H1 (cell line): ENCODE results near the gene GABPB2. TPM values are rescaled to one million over a fixed set of nuclear protein-coding genes. Genes with fewer than 3 reads are reported as not detected.
A peak's percentile ranks its signal among the peaks of the same experiment; 100 is the strongest.

Experiments
- CTCF ChIA-PET: fragments of 300-600 bp; sonication (Branson Sonifier 250); formaldehyde crosslinking; loops from one replicate; lab custom pipeline; 2021; ENCODE audit not compliant: partially characterized antibody; lab: Charles Lee
- POLR2A ChIA-PET: fragments of 300-600 bp; sonication (Branson Sonifier 250); formaldehyde crosslinking; loops from one replicate; lab custom pipeline; 2021; ENCODE audit warnings: inconsistent platforms; ENCODE audit not compliant: partially characterized antibody; lab: Charles Lee
- DNase-seq, 2 experiments: peaks; one replicate each; pipeline versions ENCODE4 v3.0.0 to v3.0.0-alpha.2; 2010 to 2022; ENCODE audit warnings: low spot score in 2 of 2, low read depth in 1 of 2, mixed read lengths in 1 of 2
- FAIRE-seq: peaks from 2 replicates; lab custom pipeline; 2011; peaks lifted over from hg19 to GRCh38; lab: Jason Lieb, UNC
- H2AFZ ChIP-seq: 2 replicates; pipeline ENCODE4 v1.8.1; 2012; ENCODE audit warnings: low read length, inconsistent platforms
- H2AK5ac ChIP-seq: 2 replicates; pipeline ENCODE4 v1.6.1; 2013; ENCODE audit warnings: low read depth, low read length
- H2BK120ac ChIP-seq: replicated peaks from 2 replicates; pipeline ENCODE3; 2013; ENCODE audit warnings: low read depth, low read length, inconsistent platforms
- H2BK12ac ChIP-seq: 2 replicates; pipeline ENCODE4 v1.6.1; 2013; ENCODE audit warnings: low read depth, low read length
- H2BK15ac ChIP-seq: 2 replicates; pipeline ENCODE4 v1.6.1; 2013; ENCODE audit warnings: low read length
- H2BK20ac ChIP-seq: 2 replicates; pipeline ENCODE4 v1.6.1; 2013; ENCODE audit warnings: low read length
- H2BK5ac ChIP-seq: 2 replicates; pipeline ENCODE4 v1.6.1; 2013; ENCODE audit warnings: low read depth, low read length
- H3K14ac ChIP-seq: 2 replicates; pipeline ENCODE4 v1.6.1; 2013; ENCODE audit warnings: inconsistent platforms; ENCODE audit not compliant: insufficient read length
- H3K18ac ChIP-seq: 2 replicates; pipeline ENCODE4 v1.6.1; 2013; ENCODE audit warnings: low read length; ENCODE audit errors: extremely low read depth
- H3K23ac ChIP-seq: 2 replicates; pipeline ENCODE4 v1.6.1; 2013; ENCODE audit warnings: inconsistent platforms; ENCODE audit not compliant: insufficient read length
- H3K23me2 ChIP-seq: 2 replicates; pipeline ENCODE4 v1.6.1; 2013; ENCODE audit warnings: low read depth, low read length
- H3K27ac ChIP-seq: 2 replicates; pipeline ENCODE4 v1.6.1; 2011; ENCODE audit warnings: low read depth, low read length, inconsistent platforms
- H3K27me3 ChIP-seq, 4 experiments: replicated peaks in 1 of 4; 1 replicate in 1 of 4; 2 replicates in 3 of 4; pipeline versions ENCODE4 v1.6.1 to v1.8.1; 2011 to 2013; ENCODE audit warnings: low read length in 3 of 4, mild to moderate bottlenecking in 3 of 4, inconsistent platforms in 2 of 4, mixed read lengths in 2 of 4, moderate library complexity in 1 of 4; ENCODE audit not compliant: control insufficient read depth in 3 of 4, insufficient read depth in 3 of 4; ENCODE audit errors: extremely low read depth in 1 of 4
- H3K36me3 ChIP-seq, 4 experiments: 2 replicates each; pipeline versions ENCODE4 v1.6.1 to v1.8.1; 2011 to 2013; ENCODE audit warnings: mild to moderate bottlenecking in 4 of 4, low read length in 3 of 4, moderate library complexity in 2 of 4, control low read depth in 1 of 4, inconsistent platforms in 1 of 4; ENCODE audit not compliant: insufficient read depth in 4 of 4, control insufficient read depth in 2 of 4
- H3K4ac ChIP-seq: replicated peaks from 2 replicates; pipeline ENCODE3; 2013; ENCODE audit warnings: low read length, low read depth, mixed read lengths, inconsistent platforms; ENCODE audit not compliant: insufficient read length
- H3K4me1 ChIP-seq, 4 experiments: replicated peaks in 1 of 4; 1 replicate in 1 of 4; 2 replicates in 3 of 4; pipeline versions ENCODE4 v1.6.1 to v1.8.1; 2011 to 2013; ENCODE audit warnings: low read length in 3 of 4, inconsistent platforms in 2 of 4, mixed read lengths in 1 of 4; ENCODE audit not compliant: insufficient read depth in 4 of 4, control insufficient read depth in 3 of 4
- H3K4me2 ChIP-seq, 2 experiments: 2 replicates each; pipeline versions ENCODE4 v1.6.1 to v1.8.1; 2011 to 2013; ENCODE audit warnings: low read depth in 2 of 2, low read length in 2 of 2, control low read depth in 1 of 2, inconsistent platforms in 1 of 2, mild to moderate bottlenecking in 1 of 2; ENCODE audit not compliant: insufficient read depth in 1 of 2
- H3K4me3 ChIP-seq, 4 experiments: fragments of 200-600, 300-600 bp in 1 of 4; sonication (generic), shearing (Covaris generic), sonication (Bioruptor Twin) in 1 of 4; 2 replicates each; pipeline versions ENCODE4 v1.5.1 to v1.8.1; 2011 to 2016; ENCODE audit warnings: low read length in 4 of 4, low read depth in 3 of 4, control low read depth in 2 of 4, inconsistent platforms in 2 of 4, mild to moderate bottlenecking in 2 of 4, mixed read lengths in 1 of 4, moderate library complexity in 1 of 4; ENCODE audit not compliant: insufficient read depth in 2 of 4; ENCODE audit errors: extremely low read depth in 1 of 4
- H3K56ac ChIP-seq: replicated peaks from 2 replicates; pipeline ENCODE3; 2013; ENCODE audit warnings: low read depth, mild to moderate bottlenecking, mixed read lengths, low read length, inconsistent platforms; ENCODE audit not compliant: insufficient read length
- H3K79me1 ChIP-seq: 2 replicates; pipeline ENCODE4 v1.6.1; 2013; ENCODE audit warnings: low read depth, low read length, control low read depth
- H3K79me2 ChIP-seq, 2 experiments: 2 replicates each; pipeline versions ENCODE4 v1.6.1 to v1.8.1; 2012 to 2013; ENCODE audit warnings: low read length in 2 of 2, mild to moderate bottlenecking in 2 of 2, inconsistent platforms in 1 of 2; ENCODE audit not compliant: insufficient read depth in 2 of 2, control insufficient read depth in 1 of 2
- H3K9ac ChIP-seq, 4 experiments: replicated peaks in 1 of 4; 1 replicate in 1 of 4; 2 replicates in 3 of 4; pipeline versions ENCODE4 v1.6.1 to v1.8.1; 2011 to 2013; ENCODE audit warnings: low read depth in 3 of 4, low read length in 3 of 4, control low read depth in 2 of 4, mild to moderate bottlenecking in 2 of 4, moderate library complexity in 2 of 4, inconsistent platforms in 1 of 4; ENCODE audit errors: extremely low read depth in 1 of 4
- H3K9me3 ChIP-seq, 2 experiments: 2 replicates each; pipeline versions ENCODE4 v1.6.1 to v1.8.1; 2012 to 2013; ENCODE audit warnings: mild to moderate bottlenecking in 2 of 2, moderate library complexity in 2 of 2, control low read depth in 1 of 2, inconsistent platforms in 1 of 2, low read depth in 1 of 2, low read length in 1 of 2, mixed read lengths in 1 of 2; ENCODE audit not compliant: insufficient read depth in 2 of 2
- H4K20me1 ChIP-seq, 2 experiments: replicated peaks in 1 of 2; 2 replicates each; pipeline versions ENCODE3 to v1.8.1; 2011 to 2013; ENCODE audit warnings: inconsistent platforms in 2 of 2, low read length in 2 of 2, mild to moderate bottlenecking in 1 of 2; ENCODE audit not compliant: insufficient read depth in 2 of 2, control insufficient read depth in 1 of 2
- H4K5ac ChIP-seq: 2 replicates; pipeline ENCODE4 v1.6.1; 2013; ENCODE audit warnings: low read length, low read depth, mixed read lengths, inconsistent platforms; ENCODE audit not compliant: insufficient read length
- H4K8ac ChIP-seq: 2 replicates; pipeline ENCODE4 v1.8.0; 2013; ENCODE audit warnings: mild to moderate bottlenecking, moderate library complexity, low read length, inconsistent platforms; ENCODE audit not compliant: insufficient read depth; ENCODE audit errors: extremely low read depth
- H4K91ac ChIP-seq: replicated peaks from 2 replicates; pipeline ENCODE3; 2013; ENCODE audit warnings: low read length, mixed read lengths, inconsistent platforms; ENCODE audit not compliant: insufficient read length
- CTCF ChIP-seq, 3 experiments: IDR thresholded peaks; 1 replicate in 2 of 3; 2 replicates in 1 of 3; pipeline versions ENCODE4 v1.5.1 to v1.6.1; 2011; ENCODE audit warnings: low read length in 3 of 3, mild to moderate bottlenecking in 3 of 3, inconsistent platforms in 2 of 3, low read depth in 1 of 3, moderate library complexity in 1 of 3; ENCODE audit not compliant: insufficient read depth in 1 of 3; ENCODE audit errors: control extremely low read depth in 1 of 3
- RAD21 ChIP-seq, 2 experiments: IDR thresholded peaks in 1 of 2; conservative IDR thresholded peaks in 1 of 2; 2 replicates each; pipeline ENCODE4 v1.6.1; 2011; ENCODE audit warnings: low read depth in 2 of 2, low read length in 2 of 2, improper control_type of control experiment in 1 of 2, inconsistent platforms in 1 of 2, mild to moderate bottlenecking in 1 of 2, moderate library complexity in 1 of 2
- SIRT6 ChIP-seq: IDR thresholded peaks from one replicate; pipeline ENCODE4 v1.7.1; 2012; ENCODE audit warnings: low read length, inconsistent platforms
- SP2 ChIP-seq: IDR thresholded peaks from 2 replicates; pipeline ENCODE4 v1.6.1; 2012; ENCODE audit warnings: mild to moderate bottlenecking, low read length, inconsistent platforms
- WGBS, 2 experiments: shearing (Covaris generic) in 1 of 2; methylation state at CpG; one replicate each; pipeline versions ENCODE4 v1.1.6 to v1.1.7; 2013 to 2015; ENCODE audit warnings: low lambda C conversion rate in 2 of 2, mixed read lengths in 2 of 2, inconsistent platforms in 1 of 2, low coverage in 1 of 2, missing lambda C conversion rate in 1 of 2; ENCODE audit not compliant: insufficient replicate concordance in 2 of 2, insufficient coverage in 1 of 2, insufficient read length in 1 of 2; ENCODE audit errors: extremely low coverage in 1 of 2, missing lambda C conversion rate in 1 of 2; 5-methylcytosine and 5-hydroxymethylcytosine counted together
- polyA plus RNA-seq, 7 experiments: library from polyadenylated mRNA; depleted of rRNA in 3 of 7; stranded (reverse) in 5 of 7; unstranded in 2 of 7; fragments of >200 nt in 5 of 7; fragments of 200-250 nt in 2 of 7; gene quantifications; 1 replicate in 5 of 7; 2 replicates in 1 of 7; 4 replicates in 1 of 7; pipeline versions ENCODE4 v1.2.1 to v1.2.3, GENCODE V29; 2011 to 2013; ENCODE audit warnings: missing spikeins in 2 of 7, mixed read lengths in 2 of 7
- total RNA-seq: library from RNA; stranded (reverse); fragmentation: NEBNext Ultra II Directional; extraction: Animal tissue kit (Norgen Biotek cat#: 25700); gene quantifications from 2 replicates; pipeline ENCODE4 v1.2.1, GENCODE V29; 2021

GABPB2 gene
- total and polyA plus RNA-seq, 2 of the 8 experiments (the other 6 are each of a cell fraction or from before 2014, with no cell fraction given) = 1.8 to 2.4 TPM

- Histone ChIP-seq H3K18ac (no peak overlapping the region), H3K9ac (no peak overlapping the region), H3K79me2 (no peaks in the 10 kb centered on the region), H4K5ac (no peak overlapping the region), H3K27me3 (peaks cover 0 to 28% (median 20%) of the 10 kb centered on the region in 4 experiments; a peak in 5 of 7 replicates), H2AK5ac (no peak overlapping the region), H3K56ac (no peak overlapping the region), H3K36me3 (peaks cover 0 to 10% (median 2%) of the 10 kb centered on the region in 4 experiments; a peak in 4 of 8 replicates), H2BK5ac (no peak overlapping the region; the same call in 1 of the 2 replicates), H2AFZ (no peak overlapping the region), H4K20me1 (peaks cover 3 to 4% of the 10 kb centered on the region in 2 experiments), H3K79me1 (no peaks in the 10 kb centered on the region), H3K9me3 (no peaks in the 10 kb centered on the region), H3K4me3 (no peak overlapping the region; a peak in 1 of 8 replicates), H3K4ac (no peak overlapping the region), H3K23ac (no peak overlapping the region), H2BK15ac (no peak overlapping the region), H3K4me1 (peaks cover 0 to 12% (median 8%) of the 10 kb centered on the region in 4 experiments; a peak in 5 of 7 replicates), H2BK20ac (no peak overlapping the region), H2BK12ac (no peak overlapping the region), H3K14ac (no peak overlapping the region), H4K91ac (no peak overlapping the region), H3K23me2 (peaks cover 15% of the 10 kb centered on the region), H3K4me2 (no peak overlapping the region), H3K27ac (no peak overlapping the region), H4K8ac (no peak overlapping the region), H2BK120ac (no peak overlapping the region)
- ChIA-PET POLR2A (interaction anchor here (0.6 to 9.8 kb wide), 3 partner anchors 9 to 77 kb away, joined by 3 to 124 read pairs (median 3); partner anchors contain the start of gene SEMA6C), CTCF (interaction anchor here (0.6 to 7.9 kb wide), 13 partner anchors 7 to 182 kb away, joined by 3 to 94 read pairs (median 4); partner anchors contain the start of genes GABPB2, TMOD4 and TNFAIP8L2)
- WGBS, 2 experiments = 90% methylated on average over 12 of the region's 12 CpGs; no CpG with 5 or more reads in 1 of the 2 experiments
- peak in 1 of 2 experiments; percentile 53 for DNase-seq
- TF ChIP-seq RAD21 (IDR thresholded peaks at IDR 0.05 in 1 of 2, conservative IDR thresholded peaks at IDR 0.05 in 1 of 2; ENCODE audit: low read depth in 2 of 2, low read length in 2 of 2) (peak in 1 of 2 experiments; percentile 20; a peak in 1 of 4 replicates), SP2 (no peak), SIRT6 (no peak), CTCF (IDR thresholded peaks at IDR 0.05; ENCODE audit: control extremely low read depth in 1 of 3, insufficient read depth in 1 of 3, low read depth in 1 of 3, low read length in 3 of 3) (peak; percentile 20 to 41 (median 38))
- no peak for FAIRE-seq
Observed at GRCh38 chr1:151135433-151136385, 65.1 kb downstream of the GABPB2 start.
